D721Med (cell line): ENCODE results near the gene ALDH3A2.
"Not testable (repeated sequence)": the region's sequence is repeated elsewhere in the genome, so short reads cannot be mapped to it uniquely, and the experiment has no call there.

ENCODE experiments used
- DNase-seq: peaks from one replicate; pipeline ENCODE4 v3.0.0; 2011; ENCODE audit warnings: low spot score; ENCODE audit not compliant: insufficient read length
- FAIRE-seq: peaks from 2 replicates; lab custom pipeline; 2011; peaks lifted over from hg19 to GRCh38; lab: Jason Lieb, UNC
- CTCF ChIP-seq: IDR thresholded peaks from 2 replicates; pipeline ENCODE4 v1.5.1; 2012; ENCODE audit warnings: mild to moderate bottlenecking, control low read depth; ENCODE audit not compliant: insufficient read depth; ENCODE audit errors: missing control alignments

The ALDH3A2 gene

DNA sequence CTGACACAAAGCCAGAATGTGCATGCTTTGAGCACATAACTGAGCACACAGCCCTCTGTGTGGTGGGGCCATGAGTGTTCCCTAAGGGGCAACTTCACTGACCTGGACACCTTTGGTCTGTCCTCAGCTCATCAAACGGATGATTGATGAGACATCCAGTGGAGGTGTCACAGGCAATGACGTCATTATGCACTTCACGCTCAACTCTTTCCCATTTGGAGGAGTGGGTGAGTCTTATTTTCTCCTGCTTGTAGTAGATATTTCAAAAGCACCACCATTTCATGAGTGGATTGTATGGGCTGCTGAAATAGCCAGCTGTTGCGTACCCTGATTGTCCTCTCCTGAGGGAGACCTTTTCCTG is 16.2 kb downstream of the ALDH3A2 start:
- no peak for TF ChIP-seq CTCF
- FAIRE-seq (no peak), DNase-seq (no peak)

DNA sequence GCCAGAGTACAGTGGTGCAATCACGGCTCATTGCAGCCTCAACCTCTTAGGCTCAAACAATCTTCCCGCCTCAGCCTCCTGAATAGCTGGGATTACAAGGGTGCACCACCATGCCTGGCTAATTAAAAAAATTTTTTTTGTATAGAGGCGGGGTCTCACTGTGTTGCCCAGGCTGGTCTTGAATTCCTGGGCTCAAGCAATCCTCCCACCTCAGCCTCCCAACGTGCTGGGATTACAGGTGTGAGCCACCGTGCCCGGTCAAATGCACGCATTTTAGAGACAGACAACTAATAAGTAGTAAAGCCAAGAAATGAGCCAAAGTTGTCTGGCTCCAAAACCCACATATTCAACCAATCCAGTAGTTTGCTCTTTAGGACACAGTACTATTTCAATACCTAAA is 21.1 kb downstream of the ALDH3A2 start:
- DNase-seq, FAIRE-seq: not testable (repeated sequence)

DNA sequence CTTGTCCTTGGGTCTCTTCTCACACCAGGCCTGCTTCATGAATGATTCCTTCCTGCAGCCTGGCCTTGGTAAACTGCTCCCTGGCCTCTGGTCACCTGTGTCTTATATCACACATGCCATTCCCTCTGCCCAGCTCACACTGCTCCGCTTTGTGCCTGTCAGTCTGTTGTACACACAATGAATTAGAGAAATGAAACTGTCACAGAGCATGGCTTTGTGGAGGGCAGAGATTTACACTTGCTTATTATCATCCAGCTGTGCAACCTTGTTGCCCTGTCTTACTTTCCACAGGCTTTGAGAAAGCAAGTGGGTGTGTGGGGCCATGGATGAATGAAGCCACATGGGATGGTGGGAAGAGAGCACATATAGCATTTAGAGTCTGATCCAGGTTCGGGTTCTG is 22.4 kb downstream of the ALDH3A2 start:
- FAIRE-seq, result no peak
- no peak for DNase-seq
- no peak for TF ChIP-seq CTCF

DNA sequence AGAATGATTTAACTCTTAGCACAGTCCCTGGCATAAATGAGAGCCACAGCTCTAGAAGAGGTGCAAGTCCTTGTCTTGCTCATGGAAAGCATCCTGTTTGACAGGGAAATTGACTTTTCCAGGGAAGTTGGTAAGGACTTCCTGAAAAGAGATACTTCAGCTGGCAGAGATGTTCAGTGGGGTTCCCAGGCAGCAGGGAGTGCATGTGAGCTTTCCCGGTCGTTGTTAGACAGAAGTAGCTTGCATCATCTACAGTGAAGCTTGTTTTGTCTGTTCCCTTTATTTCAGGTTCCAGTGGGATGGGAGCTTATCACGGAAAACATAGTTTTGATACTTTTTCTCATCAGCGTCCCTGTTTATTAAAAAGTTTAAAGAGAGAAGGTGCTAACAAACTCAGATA is 22.9 kb downstream of the ALDH3A2 start:
- no peak for TF ChIP-seq CTCF
- FAIRE-seq (no peak), DNase-seq (no peak)

DNA sequence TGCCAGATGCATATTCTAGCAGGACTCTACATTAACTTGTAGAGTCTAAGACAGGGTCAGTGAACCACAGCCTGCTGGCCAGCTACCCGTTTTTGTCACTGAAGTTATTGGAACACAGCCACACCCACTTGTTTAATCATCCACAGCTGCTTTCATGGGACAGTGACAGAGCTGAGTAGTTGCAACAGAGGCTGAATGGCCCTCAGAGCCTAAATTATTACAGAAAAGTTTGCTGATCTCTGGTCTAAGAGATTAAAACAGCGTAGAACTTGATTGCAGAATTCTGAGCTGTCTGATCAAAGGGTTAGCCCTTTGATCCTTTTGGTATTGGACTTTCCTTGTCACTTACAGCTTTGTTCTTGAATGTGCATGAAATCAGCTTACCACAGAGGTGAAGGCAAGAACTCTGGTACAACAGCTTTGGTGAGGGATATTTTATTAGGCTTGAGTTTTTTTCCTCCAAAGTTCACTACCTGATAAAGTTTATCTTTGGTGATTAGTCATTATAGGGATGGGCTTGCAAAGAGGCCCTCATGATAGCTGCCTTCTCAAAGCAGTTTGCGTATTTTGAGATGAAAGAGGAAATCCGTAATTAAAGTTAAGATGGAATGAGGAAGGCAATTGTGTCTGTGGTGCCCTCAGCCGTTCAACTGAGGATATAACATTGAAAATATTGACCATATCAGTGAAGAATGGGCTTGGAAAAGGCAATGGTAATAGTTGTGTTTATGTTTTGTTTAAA is 23.6 kb downstream of the ALDH3A2 start:
- FAIRE-seq (no peak), DNase-seq (no peak)
- peak; percentile 16 for TF ChIP-seq CTCF

GRCh38 chr17:19673623-19674022 is 25.1 kb downstream of the ALDH3A2 start:
- TF ChIP-seq CTCF, result no peak
- DNase-seq (no peak), FAIRE-seq (no peak)

GRCh38 chr17:19676896-19677295 is 28.3 kb downstream of the ALDH3A2 start:
- TF ChIP-seq CTCF, result no peak
- no peak for DNase-seq
- no peak for FAIRE-seq

DNA sequence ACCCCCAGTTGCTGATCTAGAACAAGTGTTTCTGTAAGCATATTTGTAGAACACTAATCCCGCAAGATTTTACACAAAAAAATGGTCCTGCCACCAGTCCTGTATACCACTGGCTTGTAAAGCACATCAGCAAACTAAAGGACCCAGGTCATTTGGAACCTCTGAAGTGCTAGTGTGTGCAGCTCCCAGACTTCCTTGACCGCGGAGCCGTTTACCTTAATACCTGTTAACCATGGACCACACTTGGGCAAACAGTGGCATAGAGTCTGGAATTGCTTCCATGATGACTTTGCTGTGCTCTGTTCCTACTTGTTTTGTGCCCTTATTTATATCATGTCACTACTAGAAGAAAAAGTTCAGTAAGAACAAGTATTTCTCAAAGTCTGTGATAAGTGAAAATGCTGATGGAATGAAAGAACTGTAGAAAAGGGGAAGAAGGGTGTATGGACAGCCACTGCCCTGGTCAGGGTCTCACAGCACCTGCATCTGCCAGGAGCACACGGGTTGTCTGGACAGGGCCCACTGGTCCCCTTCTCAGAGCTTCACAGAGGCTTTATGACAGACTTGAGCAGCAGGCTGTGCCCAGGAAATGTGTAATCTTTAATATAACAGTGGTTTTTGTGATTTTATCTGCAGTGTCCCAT is 29.3 kb downstream of the ALDH3A2 start:
- no peak for DNase-seq
- no peak for FAIRE-seq

More for the DNA sequence above, 29.3 kb downstream of the ALDH3A2 start:
- no peak for TF ChIP-seq CTCF
